ENCODE data around the gene DYRK1B.

DYRK1B gene

GRCh38 chr19:39831679-39832078 lies 2.3 kb downstream of the DYRK1B start:
- TF ChIP-seq CTCF (IDR thresholded peaks at IDR 0.05) = no peak
- Histone ChIP-seq H3K4me3 (no peak overlapping the region), H3K36me3 (peaks cover 38 to 73% (median 56%) of the 10 kb centered on the region in 3 donors), H3K27me3 (no peaks in the 10 kb centered on the region), H3K27ac (no peak overlapping the region), H3K4me1 (peaks cover 0 to 21% (median 18%) of the 10 kb centered on the region in 4 donors), H3K9me3 (no peaks in the 10 kb centered on the region)
- DNase-seq = no peak
- intact Hi-C loops (cut with DNase I; ENCODE audit: low total_unique reads) = no loop called here

GRCh38 chr19:39830847-39831246 lies 3.1 kb downstream of the DYRK1B start:
- intact Hi-C loops (cut with DNase I; ENCODE audit: low total_unique reads) = no loop called here
- H3K4me1 ChIP-seq = peaks cover 0 to 21% (median 18%) of the 10 kb centered on the region in 4 donors
- no peak overlapping the region for H3K4me3 ChIP-seq
- no peak for TF ChIP-seq CTCF (IDR thresholded peaks at IDR 0.05)
- H3K27me3 ChIP-seq = no peaks in the 10 kb centered on the region
- no peak for DNase-seq
- H3K27ac ChIP-seq = no peak overlapping the region
- H3K36me3 ChIP-seq = peaks cover 40 to 73% (median 56%) of the 10 kb centered on the region in 3 donors
- H3K9me3 ChIP-seq = no peaks in the 10 kb centered on the region

- peaks cover 36 to 73% (median 56%) of the 10 kb centered on the region in 3 donors for H3K36me3 ChIP-seq
- peaks cover 0 to 21% (median 18%) of the 10 kb centered on the region in 4 donors for H3K4me1 ChIP-seq
These were observed 3.6 kb downstream of the DYRK1B start for GRCh38 chr19:39830406-39830805.

GRCh38 chr19:39829702-39830275 lies 4.2 kb downstream of the DYRK1B start:
- Histone ChIP-seq H3K36me3 (peaks cover 34 to 71% (median 52%) of the 10 kb centered on the region in 3 donors), H3K4me3 (no peak overlapping the region), H3K27me3 (no peaks in the 10 kb centered on the region), H3K27ac (no peak overlapping the region), H3K4me1 (peaks cover 0 to 26% (median 21%) of the 10 kb centered on the region in 4 donors), H3K9me3 (no peaks in the 10 kb centered on the region)
- no peak for TF ChIP-seq CTCF (IDR thresholded peaks at IDR 0.05)
- intact Hi-C loops (cut with DNase I; ENCODE audit: low total_unique reads) = no loop called here
- DNase-seq = no peak

More at GRCh38 chr19:39830406-39830805, 3.6 kb downstream of the DYRK1B start:
- no peak for TF ChIP-seq CTCF (IDR thresholded peaks at IDR 0.05)
- intact Hi-C loops (cut with DNase I; ENCODE audit: low total_unique reads) = no loop called here
- Histone ChIP-seq H3K27ac (no peak overlapping the region), H3K9me3 (no peaks in the 10 kb centered on the region), H3K4me3 (no peak overlapping the region), H3K27me3 (no peaks in the 10 kb centered on the region)
- no peak for DNase-seq

GRCh38 chr19:39828654-39829032 lies 5.3 kb downstream of the DYRK1B start:
- no peaks in the 10 kb centered on the region for H3K9me3 ChIP-seq
- DNase-seq = no peak
- no peak overlapping the region for H3K4me3 ChIP-seq
- TF ChIP-seq CTCF (IDR thresholded peaks at IDR 0.05) = no peak
- peaks cover 0 to 28% (median 24%) of the 10 kb centered on the region in 4 donors for H3K4me1 ChIP-seq
- H3K36me3 ChIP-seq = peaks cover 34 to 71% (median 51%) of the 10 kb centered on the region in 3 donors
- no peaks in the 10 kb centered on the region for H3K27me3 ChIP-seq
- no peak overlapping the region for H3K27ac ChIP-seq
- intact Hi-C loops (cut with DNase I; ENCODE audit: low total_unique reads) = no loop called here
